SK-N-SH (cell line): ENCODE data around the gene OR52I1. TPM values are rescaled to one million over a fixed set of nuclear protein-coding genes. Genes with fewer than 3 reads are reported as not detected.

ENCODE experiments used
- CTCF ChIA-PET: fragments of 300-600, 350-600 bp; formaldehyde crosslinking; extraction: SDS; loops from one replicate; lab custom pipeline; 2021; lab: Yijun Ruan, JAX
- POLR2A ChIA-PET: fragments of 350-600 bp; sonication (Branson Sonifier 250); formaldehyde crosslinking; extraction: SDS; loops from one replicate; lab custom pipeline; 2020; ENCODE audit warnings: antibody characterized with exemption, inconsistent platforms; lab: Yijun Ruan, JAX
- DNase-seq: peaks from one replicate; pipeline ENCODE4 v3.0.0; 2012
- H2AFZ ChIP-seq: fragments of 200-600 bp; sonication (generic); 2 replicates; pipeline ENCODE4 v1.8.1; 2016; ENCODE audit warnings: antibody characterized with exemption, mild to moderate bottlenecking, low read depth
- H3F3A ChIP-seq: fragments of 200-600 bp; sonication (generic); replicated peaks from 2 replicates; pipeline ENCODE3; 2016; ENCODE audit warnings: antibody characterized with exemption, mild to moderate bottlenecking; ENCODE audit not compliant: insufficient read depth
- H3K27ac ChIP-seq, 2 experiments: fragments of 200-500 bp in 1 of 2; fragments of 200-600 bp in 1 of 2; sonication (Bioruptor generic) in 1 of 2; sonication (generic), shearing (Covaris generic) in 1 of 2; 2 replicates each; pipeline versions ENCODE4 v1.5.1 to v1.6.1; 2014 to 2016; ENCODE audit warnings: low read depth in 2 of 2, inconsistent platforms in 1 of 2, low read length in 1 of 2, mild to moderate bottlenecking in 1 of 2, mixed read lengths in 1 of 2
- H3K27me3 ChIP-seq: fragments of 200-600 bp; sonication (generic), shearing (Covaris generic); 2 replicates; pipeline ENCODE4 v1.6.1; 2016; ENCODE audit warnings: mixed run types; ENCODE audit not compliant: insufficient read depth
- H3K36me3 ChIP-seq, 2 experiments: fragments of 200-500 bp in 1 of 2; fragments of 200-600 bp in 1 of 2; sonication (Bioruptor generic) in 1 of 2; sonication (generic) in 1 of 2; replicated peaks in 1 of 2; 2 replicates each; pipeline versions ENCODE3 to v1.5.1; 2014 to 2016; ENCODE audit warnings: low read length in 1 of 2, mild to moderate bottlenecking in 1 of 2; ENCODE audit not compliant: insufficient read depth in 2 of 2, control insufficient read depth in 1 of 2
- H3K4me1 ChIP-seq, 2 experiments: fragments of 200-500 bp in 1 of 2; fragments of 200-600 bp in 1 of 2; sonication (Bioruptor generic) in 1 of 2; sonication (generic), shearing (Covaris generic) in 1 of 2; 2 replicates each; pipeline versions ENCODE4 v1.5.1 to v1.6.1; 2014 to 2016; ENCODE audit warnings: low read depth in 1 of 2, low read length in 1 of 2, mixed run types in 1 of 2; ENCODE audit not compliant: insufficient read depth in 2 of 2, control insufficient read depth in 1 of 2
- H3K4me2 ChIP-seq: fragments of 200-600 bp; sonication (generic), shearing (Covaris generic); 2 replicates; pipeline ENCODE4 v1.6.1; 2017; ENCODE audit warnings: mixed run types
- H3K4me3 ChIP-seq, 2 experiments: fragments of 200-500 bp in 1 of 2; fragments of 200-600 bp in 1 of 2; sonication (Bioruptor generic) in 1 of 2; sonication (generic), shearing (Covaris generic) in 1 of 2; 2 replicates each; pipeline versions ENCODE4 v1.5.1 to v1.8.1; 2014 to 2016; ENCODE audit warnings: low read depth in 2 of 2, inconsistent platforms in 1 of 2, low read length in 1 of 2, mild to moderate bottlenecking in 1 of 2, mixed read lengths in 1 of 2, moderate library complexity in 1 of 2
- H3K79me2 ChIP-seq: fragments of 200-600 bp; sonication (generic); 2 replicates; pipeline ENCODE4 v1.8.1; 2017; ENCODE audit warnings: mild to moderate bottlenecking; ENCODE audit not compliant: insufficient read depth
- H3K9ac ChIP-seq: fragments of 200-600 bp; sonication (generic); 2 replicates; pipeline ENCODE4 v1.6.1; 2017; ENCODE audit warnings: mixed run types
- H3K9me2 ChIP-seq: fragments of 200-600 bp; sonication (generic); 2 replicates; pipeline ENCODE4 v1.6.1; 2017; ENCODE audit warnings: mixed run types
- H3K9me3 ChIP-seq: fragments of 200-600 bp; sonication (generic); 2 replicates; pipeline ENCODE4 v1.6.1; 2017; ENCODE audit warnings: mixed run types, mild to moderate bottlenecking, moderate library complexity
- H4K20me1 ChIP-seq: fragments of 200-600 bp; sonication (generic); 2 replicates; pipeline ENCODE4 v1.6.1; 2017; ENCODE audit warnings: mild to moderate bottlenecking, mixed run types; ENCODE audit not compliant: insufficient read depth
- CTCF ChIP-seq: fragments of 200-600 bp; sonication (generic); IDR thresholded peaks from 2 replicates; pipeline ENCODE4 v1.6.1; 2017; ENCODE audit warnings: antibody characterized with exemption, mild to moderate bottlenecking, moderate library complexity
- EZH2phosphoT487 ChIP-seq: fragments of 200-600 bp; sonication (generic); IDR thresholded peaks from 2 replicates; pipeline ENCODE4 v1.6.1; 2017; ENCODE audit warnings: low read depth, mixed run types, mild to moderate bottlenecking, antibody characterized with exemption, moderate library complexity, borderline replicate concordance
- FOSL2 ChIP-seq: IDR thresholded peaks from 2 replicates; pipeline ENCODE4 v1.4.0; 2012; ENCODE audit warnings: low read depth, mild to moderate bottlenecking, moderate library complexity, borderline replicate concordance
- GATA2 ChIP-seq: sonication (generic); formaldehyde crosslinking; IDR thresholded peaks from 2 replicates; pipeline ENCODE4 v1.5.0; 2020; ENCODE audit warnings: mild to moderate bottlenecking, missing genetic modification reagents
- MAX ChIP-seq: IDR thresholded peaks from 2 replicates; pipeline ENCODE4 v1.4.0; 2012; ENCODE audit warnings: low read depth
- NFIC ChIP-seq: IDR thresholded peaks from 2 replicates; pipeline ENCODE4 v1.4.0; 2012; ENCODE audit warnings: borderline replicate concordance
- NRF1 ChIP-seq: IDR thresholded peaks from 2 replicates; pipeline ENCODE4 v1.6.1; 2012; ENCODE audit warnings: low read depth, mild to moderate bottlenecking, low read length
- RAD21 ChIP-seq: IDR thresholded peaks from 2 replicates; pipeline ENCODE4 v1.6.1; 2012; ENCODE audit warnings: mild to moderate bottlenecking, low read length
- REST ChIP-seq: IDR thresholded peaks from 2 replicates; pipeline ENCODE4 v1.6.1; 2012; ENCODE audit warnings: mild to moderate bottlenecking, low read depth, low read length, moderate library complexity
- RFX5 ChIP-seq: IDR thresholded peaks from 2 replicates; pipeline ENCODE4 v1.6.1; 2012; ENCODE audit warnings: mild to moderate bottlenecking, improper control_type of control experiment, low read length
- TAF1 ChIP-seq: IDR thresholded peaks from 2 replicates; pipeline ENCODE4 v1.6.1; 2012; ENCODE audit warnings: low read depth, mild to moderate bottlenecking, low read length, moderate library complexity, borderline replicate concordance
- TCF12 ChIP-seq: IDR thresholded peaks from 2 replicates; pipeline ENCODE4 v1.4.0; 2012
- TEAD4 ChIP-seq: IDR thresholded peaks from 2 replicates; pipeline ENCODE4 v1.4.0; 2012; ENCODE audit warnings: mild to moderate bottlenecking, borderline replicate concordance; ENCODE audit not compliant: insufficient read depth
- USF1 ChIP-seq: IDR thresholded peaks from 2 replicates; pipeline ENCODE4 v1.4.0; 2012; ENCODE audit warnings: low read depth, borderline replicate concordance
- USF2 ChIP-seq: fragments of 150-350 bp; IDR thresholded peaks from 2 replicates; pipeline ENCODE4 v1.6.1; 2017; ENCODE audit warnings: antibody characterized with exemption, low read length, low read depth, borderline replicate concordance
- YY1 ChIP-seq: IDR thresholded peaks from 2 replicates; pipeline ENCODE4 v1.4.0; 2012; ENCODE audit warnings: low read depth, mild to moderate bottlenecking
- ZBTB33 ChIP-seq: IDR thresholded peaks from 2 replicates; pipeline ENCODE4 v1.4.0; 2012; ENCODE audit warnings: low read depth, borderline replicate concordance
- WGBS: methylation state at CpG from one replicate; pipeline ENCODE4 v1.1.6; 2017; ENCODE audit warnings: low lambda C conversion rate; 5-methylcytosine and 5-hydroxymethylcytosine counted together
- polyA plus RNA-seq, 3 experiments: library from polyadenylated mRNA; depleted of rRNA; stranded (reverse); fragments of >200 nt; gene quantifications; 2 replicates each; pipeline ENCODE4 v1.2.3, GENCODE V29; 2012

OR52I1 gene
- polyA plus RNA-seq, 1 of the 3 experiments (the other 2 are of a cell fraction) = not detected

- Histone ChIP-seq H2AFZ (no peak overlapping the region), H3K9ac (no peak overlapping the region), H3K27ac (no peak overlapping the region), H3K4me3 (no peak overlapping the region), H3F3A (no peaks in the 10 kb centered on the region), H3K4me1 (no peaks in the 10 kb centered on the region), H3K9me2 (no peaks in the 10 kb centered on the region), H3K36me3 (no peaks in the 10 kb centered on the region), H3K27me3 (peaks cover 20% of the 10 kb centered on the region; the same call in 1 of the 2 replicates), H3K4me2 (no peak overlapping the region), H4K20me1 (no peaks in the 10 kb centered on the region), H3K79me2 (no peaks in the 10 kb centered on the region), H3K9me3 (no peaks in the 10 kb centered on the region)
- ChIA-PET POLR2A (no interaction called here), CTCF (no interaction called here)
- TF ChIP-seq GATA2 (CRISPR knock-in tag) (no peak), RFX5 (no peak), FOSL2 (no peak), ZBTB33 (no peak), TAF1 (no peak), TCF12 (no peak), TEAD4 (no peak), USF1 (no peak)
- DNase-seq = no peak
- WGBS = 5% methylated on average over 9 of the region's 9 CpGs
Observed at GRCh38 chr11:4619514-4619913, 25.7 kb downstream of the OR52I1 start.

GRCh38 chr11:4626207-4627099 lies 32.6 kb downstream of the OR52I1 start:
- WGBS = 10% methylated on average over 15 of the region's 15 CpGs
- no peaks in the 10 kb centered on the region for H3K36me3 ChIP-seq
- no peak overlapping the region for H2AFZ ChIP-seq
- no peak overlapping the region for H3K4me2 ChIP-seq
- no peaks in the 10 kb centered on the region for H3K9me2 ChIP-seq
- H3K9me3 ChIP-seq = no peaks in the 10 kb centered on the region
- H3K4me1 ChIP-seq = no peaks in the 10 kb centered on the region
- H3K9ac ChIP-seq = no peak overlapping the region
- no peaks in the 10 kb centered on the region for H3F3A ChIP-seq
- DNase-seq = peak; percentile 31
- no peaks in the 10 kb centered on the region for H3K79me2 ChIP-seq
- H3K27ac ChIP-seq = no peak overlapping the region
- no peaks in the 10 kb centered on the region for H4K20me1 ChIP-seq
- peaks cover 18% of the 10 kb centered on the region for H3K27me3 ChIP-seq
- POLR2A ChIA-PET = no interaction called here
- CTCF ChIA-PET = interaction anchor here (0.6 to 5.4 kb wide), 11 partner anchors 10 to 439 kb away, joined by 3 to 44 read pairs (median 4); partner anchors contain the start of gene OR51D1
- H3K4me3 ChIP-seq = peak overlapping the region in 1 of 2 experiments; percentile 5; a peak in 1 of 4 replicates
- no peak for TF ChIP-seq NRF1
- no peak for TF ChIP-seq YY1
- TF ChIP-seq USF2 = no peak
- TF ChIP-seq NFIC = no peak
- TF ChIP-seq REST = no peak
- peak; percentile 69 for TF ChIP-seq CTCF
- no peak for TF ChIP-seq EZH2phosphoT487
- TF ChIP-seq MAX = no peak
- TF ChIP-seq RAD21 = peak; percentile 76
